Right atrium auricular region (tissue), 2 donors: ENCODE results near the gene TNFAIP8L2. TPM values are rescaled to one million over a fixed set of nuclear protein-coding genes. Genes with fewer than 3 reads are reported as not detected.
A peak's percentile ranks its signal among the peaks of the same experiment; 100 is the strongest.

Experiments
- DNase-seq: peaks from one replicate; pipeline ENCODE4 v3.0.0-alpha.2; 2019; ENCODE audit warnings: low spot score
- H3K27ac ChIP-seq, 2 donors: fragments of 200-600 bp; sonication (generic); 1 replicate in 1 of 2; 2 replicates in 1 of 2; pipeline ENCODE4 v1.5.1; 2016 to 2019
- H3K27me3 ChIP-seq, 2 donors: fragments of 200-600 bp; sonication (generic); one replicate each; pipeline versions ENCODE4 v1.5.1 to v1.6.0; 2017 to 2019
- H3K36me3 ChIP-seq: fragments of 200-600 bp; sonication (generic); one replicate; pipeline ENCODE4 v1.5.1; 2016
- H3K4me1 ChIP-seq, 2 donors: fragments of 200-600 bp; sonication (generic); one replicate each; pipeline versions ENCODE4 v1.5.1 to v1.6.0; 2017 to 2019
- H3K4me3 ChIP-seq, 2 donors: fragments of 200-600 bp; sonication (generic); 1 replicate in 1 of 2; 2 replicates in 1 of 2; pipeline ENCODE4 v1.5.1; 2017 to 2019; ENCODE audit warnings: mild to moderate bottlenecking in 1 of 2, moderate library complexity in 1 of 2
- H3K9me3 ChIP-seq, 2 donors: fragments of 200-600 bp; sonication (generic); one replicate each; pipeline ENCODE4 v1.5.1; 2019
- total RNA-seq, 2 donors: library from RNA; depleted of rRNA; stranded (reverse); fragments of >200 nt; gene quantifications; one replicate each; pipeline ENCODE4 v1.1.0, GENCODE V29; 2016
- TF ChIP-seq, protein P1 (sequence below), 2 donors: fragments of 200-600 bp; sonication (generic); IDR thresholded peaks; one replicate each; pipeline ENCODE4 v1.5.1; 2019; ENCODE audit warnings: antibody characterized with exemption in 2 of 2

Gene TNFAIP8L2
- total RNA-seq, 2 donors from 2014 or later: 0.56 to 4.8 TPM

DNA sequence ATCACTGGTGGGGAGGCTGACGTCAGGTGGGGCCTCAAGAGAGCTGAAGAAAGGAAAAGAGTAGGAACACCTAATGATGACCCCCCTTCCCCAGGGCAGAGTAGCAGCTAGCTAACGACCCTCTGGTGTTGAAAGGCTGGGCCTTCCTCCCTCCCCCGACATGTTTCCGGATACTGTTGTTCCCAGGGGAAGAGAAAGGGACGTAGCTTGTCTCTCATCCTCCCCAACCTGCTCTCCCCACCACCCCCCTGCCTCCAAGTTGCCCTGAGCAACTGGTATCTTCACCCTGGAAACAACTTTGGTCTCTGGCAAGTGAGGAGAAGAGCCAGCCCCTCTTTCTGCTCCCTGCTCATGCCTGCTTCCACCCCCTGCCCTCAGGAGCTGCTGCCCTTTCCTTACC is 12.5 kb upstream of the TNFAIP8L2 start:
- no peaks in the 10 kb centered on the region for H3K27me3 ChIP-seq
- no peaks in the 10 kb centered on the region for H3K9me3 ChIP-seq
- H3K27ac ChIP-seq: peak overlapping the region; percentile 88 to 92
- H3K4me1 ChIP-seq: peaks cover 0 to 50% of the 10 kb centered on the region in 2 donors
- H3K4me3 ChIP-seq: no peak overlapping the region
- no peak for DNase-seq
- H3K36me3 ChIP-seq: peaks cover 11% of the 10 kb centered on the region
- TF ChIP-seq, protein P1, sequence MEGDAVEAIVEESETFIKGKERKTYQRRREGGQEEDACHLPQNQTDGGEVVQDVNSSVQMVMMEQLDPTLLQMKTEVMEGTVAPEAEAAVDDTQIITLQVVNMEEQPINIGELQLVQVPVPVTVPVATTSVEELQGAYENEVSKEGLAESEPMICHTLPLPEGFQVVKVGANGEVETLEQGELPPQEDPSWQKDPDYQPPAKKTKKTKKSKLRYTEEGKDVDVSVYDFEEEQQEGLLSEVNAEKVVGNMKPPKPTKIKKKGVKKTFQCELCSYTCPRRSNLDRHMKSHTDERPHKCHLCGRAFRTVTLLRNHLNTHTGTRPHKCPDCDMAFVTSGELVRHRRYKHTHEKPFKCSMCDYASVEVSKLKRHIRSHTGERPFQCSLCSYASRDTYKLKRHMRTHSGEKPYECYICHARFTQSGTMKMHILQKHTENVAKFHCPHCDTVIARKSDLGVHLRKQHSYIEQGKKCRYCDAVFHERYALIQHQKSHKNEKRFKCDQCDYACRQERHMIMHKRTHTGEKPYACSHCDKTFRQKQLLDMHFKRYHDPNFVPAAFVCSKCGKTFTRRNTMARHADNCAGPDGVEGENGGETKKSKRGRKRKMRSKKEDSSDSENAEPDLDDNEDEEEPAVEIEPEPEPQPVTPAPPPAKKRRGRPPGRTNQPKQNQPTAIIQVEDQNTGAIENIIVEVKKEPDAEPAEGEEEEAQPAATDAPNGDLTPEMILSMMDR (IDR thresholded peaks at IDR 0.05): no peak

- Histone ChIP-seq H3K27ac (peak overlapping the region; percentile 88 to 92), H3K36me3 (peaks cover 5% of the 10 kb centered on the region), H3K27me3 (no peaks in the 10 kb centered on the region), H3K4me3 (peak overlapping the region; percentile 81 to 93), H3K9me3 (no peaks in the 10 kb centered on the region), H3K4me1 (peaks cover 0 to 50% of the 10 kb centered on the region in 2 donors)
- TF ChIP-seq, protein P1 (IDR thresholded peaks at IDR 0.05): no peak
- no peak for DNase-seq
Measured at GRCh38 chr1:151144474-151145303, 11.8 kb upstream of the TNFAIP8L2 start.

GRCh38 chr1:151145304-151146071 is 11.0 kb upstream of the TNFAIP8L2 start:
- Histone ChIP-seq H3K36me3 (no peaks in the 10 kb centered on the region), H3K4me1 (peaks cover 0 to 50% of the 10 kb centered on the region in 2 donors), H3K27ac (peak overlapping the region; percentile 88 to 92), H3K4me3 (peak overlapping the region; percentile 81 to 93), H3K9me3 (no peaks in the 10 kb centered on the region), H3K27me3 (no peaks in the 10 kb centered on the region)
- TF ChIP-seq, protein P1 (IDR thresholded peaks at IDR 0.05): no peak
- no peak for DNase-seq

DNA sequence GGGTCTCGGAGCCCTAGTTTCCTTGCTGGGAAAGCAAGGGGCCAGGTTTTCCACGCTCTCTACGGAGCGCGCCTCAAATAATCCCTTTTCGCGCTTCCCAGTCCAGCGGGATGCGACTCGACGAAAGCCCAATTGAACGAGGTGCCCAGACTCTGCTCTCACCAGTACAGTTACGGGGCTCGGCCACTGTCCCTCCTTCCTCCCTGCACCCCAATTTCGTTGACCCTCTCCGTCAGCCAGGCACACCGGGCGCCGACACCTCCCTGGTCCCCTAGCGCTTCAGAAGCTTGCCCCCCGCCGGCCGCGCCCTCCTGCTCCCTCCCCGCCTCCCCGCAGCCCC is 10.4 kb upstream of the TNFAIP8L2 start:
- peak overlapping the region; percentile 88 to 92 for H3K27ac ChIP-seq
- TF ChIP-seq, protein P1 (IDR thresholded peaks at IDR 0.05): no peak
- peaks cover 0 to 50% of the 10 kb centered on the region in 2 donors for H3K4me1 ChIP-seq

DNA sequence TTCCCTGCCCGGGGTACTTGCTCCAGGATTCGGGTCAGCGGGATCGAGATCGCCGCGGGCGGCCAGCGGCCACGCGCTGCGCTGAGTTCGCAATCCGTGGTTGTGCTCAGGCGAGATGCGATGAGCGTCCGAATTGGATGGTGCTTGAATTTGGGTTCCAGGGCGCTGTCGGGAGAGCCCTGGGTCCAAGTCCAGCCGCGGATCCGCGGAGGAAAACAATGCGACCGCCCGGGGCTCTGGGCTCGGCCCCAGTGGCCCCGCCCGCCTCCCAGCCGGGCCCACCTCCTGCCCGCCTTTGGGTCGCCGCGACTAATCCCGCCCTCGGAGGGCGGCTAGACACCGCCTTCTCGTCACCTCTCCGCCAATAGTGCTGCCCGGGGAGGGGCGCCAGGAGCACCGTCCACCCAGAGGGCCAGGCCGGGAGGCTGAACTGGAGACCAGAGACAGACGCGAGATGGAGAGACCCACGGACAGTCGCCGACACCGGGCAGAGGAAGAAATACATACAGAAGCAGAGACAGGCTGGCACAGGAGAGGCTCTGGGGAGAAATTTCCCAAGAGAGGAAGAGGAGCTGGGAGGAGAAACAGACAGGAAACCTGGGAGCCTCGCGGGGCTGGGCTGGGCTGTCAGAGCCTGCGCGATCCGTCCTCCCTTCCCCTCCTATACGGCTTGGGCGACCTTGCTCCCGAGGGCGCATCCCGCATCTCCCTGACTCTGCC is 9.9 kb upstream of the TNFAIP8L2 start, which contains the start of gene SEMA6C:
Gene SEMA6C, minus strand, starts transcription at position 220 of the 720 bp plus-strand sequence. CDS start 4,010 bp downstream, outside the sequence.
- TF ChIP-seq, protein P1 (IDR thresholded peaks at IDR 0.05): no peak

More for the DNA sequence above, 10.4 kb upstream of the TNFAIP8L2 start:
- H3K36me3 ChIP-seq: no peaks in the 10 kb centered on the region
- no peak for DNase-seq
- no peaks in the 10 kb centered on the region for H3K9me3 ChIP-seq
- no peaks in the 10 kb centered on the region for H3K27me3 ChIP-seq
- H3K4me3 ChIP-seq: peak overlapping the region; percentile 81 to 93

More for the DNA sequence above, 9.9 kb upstream of the TNFAIP8L2 start, which contains the start of gene SEMA6C:
- H3K27ac ChIP-seq: peak within 1 kb of the TSS; percentile 88 to 92
- H3K9me3 ChIP-seq: no peaks in the 10 kb centered on the region
- H3K4me1 ChIP-seq: peaks cover 0 to 50% of the 10 kb centered on the region in 2 donors
- no peaks in the 10 kb centered on the region for H3K27me3 ChIP-seq
- H3K36me3 ChIP-seq: no peaks in the 10 kb centered on the region
- peak within 1 kb of the TSS; percentile 81 to 93 for H3K4me3 ChIP-seq
- DNase-seq: peak; percentile 94
